Bronchial epithelial cell (primary cell): Measurements from ENCODE around the gene OTOG. TPM values are rescaled to one million over a fixed set of nuclear protein-coding genes. Genes with fewer than 3 reads are reported as not detected.
A peak's percentile ranks its signal among the peaks of the same experiment; 100 is the strongest.
"Not testable (repeated sequence)": the region's sequence is repeated elsewhere in the genome, so short reads cannot be mapped to it uniquely, and the experiment has no call there.

ENCODE experiments used
- DNase-seq: peaks from one replicate; pipeline ENCODE4 v3.0.0-alpha.2; 2010; ENCODE audit warnings: low read depth
- FAIRE-seq: peaks from 2 replicates; lab custom pipeline; 2011; peaks lifted over from hg19 to GRCh38; lab: Jason Lieb, UNC
- H3K27me3 ChIP-seq: 2 replicates; pipeline ENCODE4 v1.5.1; 2011; ENCODE audit warnings: low read length; ENCODE audit not compliant: control insufficient read depth, insufficient read depth
- H3K36me3 ChIP-seq: 2 replicates; pipeline ENCODE4 v1.5.1; 2011; ENCODE audit warnings: low read length; ENCODE audit not compliant: control insufficient read depth, insufficient read depth
- H3K4me3 ChIP-seq: 2 replicates; pipeline ENCODE4 v1.5.1; 2011; ENCODE audit warnings: mild to moderate bottlenecking, low read depth, low read length, control low read depth
- total RNA-seq: library from RNA; depleted of rRNA; stranded (reverse); fragments of >200 nt; gene quantifications from 2 replicates; pipeline ENCODE4 v1.2.1, GENCODE V29; 2014
- TF ChIP-seq, protein P1 (sequence below): IDR thresholded peaks from 2 replicates; pipeline ENCODE4 v1.5.1; 2011; ENCODE audit warnings: mild to moderate bottlenecking, moderate library complexity, low read length, control low read depth, inconsistent platforms; ENCODE audit not compliant: insufficient read depth, severe bottlenecking

Gene OTOG
- total RNA-seq, 1 donor from 2014 or later, result not detected

DNA sequence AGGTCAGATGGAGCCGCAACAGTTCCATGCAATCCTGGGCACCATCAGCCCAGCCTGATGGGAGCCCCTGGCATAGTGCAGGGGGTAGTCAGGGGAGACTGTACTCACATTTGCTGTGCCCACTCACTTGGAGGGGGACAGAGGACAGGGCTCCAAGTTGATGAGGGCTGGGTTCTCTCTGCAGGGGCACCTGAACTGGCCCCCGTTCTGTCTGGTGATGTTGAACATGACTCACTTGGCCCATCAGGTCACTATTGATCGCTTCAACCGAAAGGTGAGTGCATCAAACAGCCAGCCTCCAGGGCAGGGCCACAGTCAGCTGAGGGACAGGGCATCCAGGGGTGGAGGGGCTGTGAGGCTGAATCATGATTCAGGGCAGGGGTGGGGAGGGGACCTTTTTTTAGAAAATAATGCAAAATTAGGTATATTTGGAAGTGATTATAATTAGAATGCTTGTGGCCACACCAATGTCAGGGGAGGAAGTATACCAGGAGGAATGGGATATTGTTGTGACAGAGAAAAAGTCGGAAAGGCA lies 66.4 kb downstream of the OTOG start:
- no peak for FAIRE-seq
- Histone ChIP-seq H3K36me3 (no peaks in the 10 kb centered on the region), H3K27me3 (no peaks in the 10 kb centered on the region), H3K4me3 (no peak overlapping the region)
- TF ChIP-seq, protein P1, sequence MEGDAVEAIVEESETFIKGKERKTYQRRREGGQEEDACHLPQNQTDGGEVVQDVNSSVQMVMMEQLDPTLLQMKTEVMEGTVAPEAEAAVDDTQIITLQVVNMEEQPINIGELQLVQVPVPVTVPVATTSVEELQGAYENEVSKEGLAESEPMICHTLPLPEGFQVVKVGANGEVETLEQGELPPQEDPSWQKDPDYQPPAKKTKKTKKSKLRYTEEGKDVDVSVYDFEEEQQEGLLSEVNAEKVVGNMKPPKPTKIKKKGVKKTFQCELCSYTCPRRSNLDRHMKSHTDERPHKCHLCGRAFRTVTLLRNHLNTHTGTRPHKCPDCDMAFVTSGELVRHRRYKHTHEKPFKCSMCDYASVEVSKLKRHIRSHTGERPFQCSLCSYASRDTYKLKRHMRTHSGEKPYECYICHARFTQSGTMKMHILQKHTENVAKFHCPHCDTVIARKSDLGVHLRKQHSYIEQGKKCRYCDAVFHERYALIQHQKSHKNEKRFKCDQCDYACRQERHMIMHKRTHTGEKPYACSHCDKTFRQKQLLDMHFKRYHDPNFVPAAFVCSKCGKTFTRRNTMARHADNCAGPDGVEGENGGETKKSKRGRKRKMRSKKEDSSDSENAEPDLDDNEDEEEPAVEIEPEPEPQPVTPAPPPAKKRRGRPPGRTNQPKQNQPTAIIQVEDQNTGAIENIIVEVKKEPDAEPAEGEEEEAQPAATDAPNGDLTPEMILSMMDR, result no peak
- DNase-seq, result no peak

GRCh38 chr11:17613983-17614382 lies 66.9 kb downstream of the OTOG start:
- FAIRE-seq (no peak), DNase-seq (no peak)
- Histone ChIP-seq H3K4me3 (no peak overlapping the region), H3K36me3 (no peaks in the 10 kb centered on the region), H3K27me3 (no peaks in the 10 kb centered on the region)
- TF ChIP-seq, protein P1, result no peak

GRCh38 chr11:17622711-17623110 lies 75.7 kb downstream of the OTOG start:
- not testable (repeated sequence) for H3K27me3 ChIP-seq, H3K4me3 ChIP-seq, H3K36me3 ChIP-seq, FAIRE-seq, DNase-seq

DNA sequence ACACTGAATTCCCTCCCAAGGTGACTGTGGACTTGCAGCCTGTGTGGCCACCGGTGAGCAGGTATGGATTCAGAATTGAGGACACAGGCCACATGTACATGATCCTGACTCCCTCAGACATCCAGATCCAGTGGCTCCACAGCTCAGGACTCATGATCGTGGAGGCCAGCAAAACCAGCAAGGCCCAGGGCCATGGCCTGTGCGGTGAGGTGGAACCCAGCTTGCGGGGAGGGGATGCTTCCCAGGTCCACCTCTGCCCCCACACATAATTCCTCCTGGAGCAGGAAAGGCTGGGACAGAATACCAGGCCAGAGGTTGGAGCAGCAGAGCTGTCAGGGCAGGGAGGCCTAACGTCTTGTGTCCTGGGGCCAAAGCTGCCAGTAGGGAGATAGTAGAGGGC lies 82.1 kb downstream of the OTOG start:
- Histone ChIP-seq H3K27me3 (peaks cover 3% of the 10 kb centered on the region), H3K4me3 (no peak overlapping the region), H3K36me3 (no peaks in the 10 kb centered on the region)
- TF ChIP-seq, protein P1, result no peak
- DNase-seq, result no peak
- no peak for FAIRE-seq

- FAIRE-seq, result peak; percentile 23
- DNase-seq, result no peak
These were observed 83.9 kb downstream of the OTOG start for GRCh38 chr11:17630936-17631335.

DNA sequence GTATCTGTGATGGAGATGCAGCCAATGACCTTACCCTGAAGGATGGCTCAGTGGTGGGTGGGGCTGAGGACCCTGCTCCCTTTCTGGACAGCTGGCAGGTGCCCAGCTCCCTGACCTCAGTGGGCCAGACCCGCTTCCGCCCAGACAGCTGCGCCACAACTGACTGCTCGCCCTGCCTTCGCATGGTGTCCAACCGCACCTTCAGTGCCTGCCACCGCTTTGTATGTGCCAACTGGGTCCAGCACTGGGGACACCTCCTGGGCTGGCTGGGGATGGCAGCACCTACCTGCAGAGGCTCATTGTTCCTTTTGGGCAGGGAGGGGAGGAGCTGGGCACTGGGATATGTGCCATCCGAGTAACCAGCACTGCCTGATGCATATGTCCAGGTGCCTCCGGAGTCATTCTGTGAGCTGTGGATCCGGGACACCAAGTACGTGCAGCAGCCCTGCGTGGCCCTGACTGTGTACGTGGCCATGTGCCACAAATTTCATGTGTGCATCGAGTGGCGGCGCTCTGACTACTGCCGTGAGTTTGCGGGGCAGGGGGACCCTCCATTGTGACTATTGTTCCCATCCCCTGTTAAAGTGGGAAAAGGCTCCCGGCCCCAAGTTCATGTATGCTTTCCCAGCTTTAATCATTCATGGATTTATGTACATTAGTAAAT lies 84.8 kb downstream of the OTOG start:
- DNase-seq (no peak), FAIRE-seq (no peak)
- peaks cover 1% of the 10 kb centered on the region for H3K27me3 ChIP-seq
- H3K4me3 ChIP-seq, result no peak overlapping the region
- H3K36me3 ChIP-seq, result no peaks in the 10 kb centered on the region
- TF ChIP-seq, protein P1, result no peak

More at GRCh38 chr11:17630936-17631335, 83.9 kb downstream of the OTOG start:
- peaks cover 3% of the 10 kb centered on the region for H3K27me3 ChIP-seq
- H3K36me3 ChIP-seq, result no peaks in the 10 kb centered on the region
- TF ChIP-seq, protein P1, result no peak
- H3K4me3 ChIP-seq, result no peak overlapping the region
